KMS-11 (cell line): Measurements from ENCODE around the gene DUOX1.

Experiments
- H2AFZ ChIP-seq: fragments of 200-600 bp; sonication (generic); 2 replicates; pipeline ENCODE4 v1.6.1; 2016; ENCODE audit warnings: antibody characterized with exemption, mixed run types, low read depth
- H3K27ac ChIP-seq: fragments of 200-600 bp; sonication (generic); 2 replicates; pipeline ENCODE4 v1.6.1; 2016; ENCODE audit warnings: mild to moderate bottlenecking, mixed run types
- H3K27me3 ChIP-seq: fragments of 200-600 bp; sonication (generic); 2 replicates; pipeline ENCODE4 v1.6.1; 2017; ENCODE audit warnings: mild to moderate bottlenecking, low read depth, mixed run types, moderate library complexity; ENCODE audit not compliant: insufficient read depth
- H3K36me3 ChIP-seq: fragments of 200-600 bp; sonication (generic); 2 replicates; pipeline ENCODE4 v1.6.1; 2017; ENCODE audit warnings: mild to moderate bottlenecking, mixed run types; ENCODE audit not compliant: insufficient read depth
- H3K4me1 ChIP-seq: fragments of 200-600 bp; sonication (generic); 2 replicates; pipeline ENCODE4 v1.6.1; 2016; ENCODE audit warnings: mild to moderate bottlenecking, low read depth, mixed run types; ENCODE audit not compliant: poor library complexity, severe bottlenecking
- H3K4me2 ChIP-seq: fragments of 200-600 bp; sonication (generic); 2 replicates; pipeline ENCODE4 v1.7.0; 2016; ENCODE audit warnings: mild to moderate bottlenecking, mixed run types
- H3K4me3 ChIP-seq: fragments of 200-600 bp; sonication (generic); IDR thresholded peaks from 2 replicates; pipeline ENCODE4 v1.6.1; 2017; ENCODE audit warnings: low read depth, low read length, mixed read lengths; ENCODE audit not compliant: insufficient read depth
- H3K79me2 ChIP-seq: fragments of 200-600 bp; sonication (generic); 2 replicates; pipeline ENCODE4 v1.6.1; 2016; ENCODE audit warnings: low read depth, mixed run types; ENCODE audit not compliant: insufficient read depth
- H3K9ac ChIP-seq: fragments of 200-600 bp; sonication (generic); 2 replicates; pipeline ENCODE4 v1.6.1; 2016; ENCODE audit warnings: mild to moderate bottlenecking, mixed run types
- H4K20me1 ChIP-seq: fragments of 200-600 bp; sonication (generic); 2 replicates; pipeline ENCODE4 v1.6.1; 2016; ENCODE audit warnings: mild to moderate bottlenecking, mixed run types; ENCODE audit not compliant: insufficient read depth
- TF ChIP-seq, protein P1 (sequence below): fragments of 200-600 bp; sonication (generic); conservative IDR thresholded peaks from 2 replicates; pipeline ENCODE4 v1.6.1; 2017; ENCODE audit warnings: low read depth, mild to moderate bottlenecking, antibody characterized with exemption, low read length, moderate library complexity, mixed read lengths

DUOX1 gene

GRCh38 chr15:45156744-45157455 lies 27.1 kb downstream of the DUOX1 start:
- no peak overlapping the region for H3K4me2 ChIP-seq
- TF ChIP-seq, protein P1, sequence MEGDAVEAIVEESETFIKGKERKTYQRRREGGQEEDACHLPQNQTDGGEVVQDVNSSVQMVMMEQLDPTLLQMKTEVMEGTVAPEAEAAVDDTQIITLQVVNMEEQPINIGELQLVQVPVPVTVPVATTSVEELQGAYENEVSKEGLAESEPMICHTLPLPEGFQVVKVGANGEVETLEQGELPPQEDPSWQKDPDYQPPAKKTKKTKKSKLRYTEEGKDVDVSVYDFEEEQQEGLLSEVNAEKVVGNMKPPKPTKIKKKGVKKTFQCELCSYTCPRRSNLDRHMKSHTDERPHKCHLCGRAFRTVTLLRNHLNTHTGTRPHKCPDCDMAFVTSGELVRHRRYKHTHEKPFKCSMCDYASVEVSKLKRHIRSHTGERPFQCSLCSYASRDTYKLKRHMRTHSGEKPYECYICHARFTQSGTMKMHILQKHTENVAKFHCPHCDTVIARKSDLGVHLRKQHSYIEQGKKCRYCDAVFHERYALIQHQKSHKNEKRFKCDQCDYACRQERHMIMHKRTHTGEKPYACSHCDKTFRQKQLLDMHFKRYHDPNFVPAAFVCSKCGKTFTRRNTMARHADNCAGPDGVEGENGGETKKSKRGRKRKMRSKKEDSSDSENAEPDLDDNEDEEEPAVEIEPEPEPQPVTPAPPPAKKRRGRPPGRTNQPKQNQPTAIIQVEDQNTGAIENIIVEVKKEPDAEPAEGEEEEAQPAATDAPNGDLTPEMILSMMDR = no peak
- no peak overlapping the region for H3K4me3 ChIP-seq
- H3K79me2 ChIP-seq = no peaks in the 10 kb centered on the region
- no peak overlapping the region for H3K27ac ChIP-seq
- H3K9ac ChIP-seq = no peak overlapping the region
- no peaks in the 10 kb centered on the region for H3K4me1 ChIP-seq
- no peaks in the 10 kb centered on the region for H3K36me3 ChIP-seq
- no peaks in the 10 kb centered on the region for H4K20me1 ChIP-seq
- H2AFZ ChIP-seq = no peak overlapping the region
- H3K27me3 ChIP-seq = no peaks in the 10 kb centered on the region

GRCh38 chr15:45157974-45158373 lies 28.2 kb downstream of the DUOX1 start:
- Histone ChIP-seq H3K9ac (no peak overlapping the region), H3K79me2 (no peaks in the 10 kb centered on the region), H2AFZ (no peak overlapping the region), H3K36me3 (no peaks in the 10 kb centered on the region), H3K4me2 (no peak overlapping the region), H3K4me1 (peaks cover 6% of the 10 kb centered on the region), H3K27me3 (no peaks in the 10 kb centered on the region), H3K4me3 (no peak overlapping the region), H3K27ac (no peak overlapping the region), H4K20me1 (no peaks in the 10 kb centered on the region)
- TF ChIP-seq, protein P1 = no peak

DNA sequence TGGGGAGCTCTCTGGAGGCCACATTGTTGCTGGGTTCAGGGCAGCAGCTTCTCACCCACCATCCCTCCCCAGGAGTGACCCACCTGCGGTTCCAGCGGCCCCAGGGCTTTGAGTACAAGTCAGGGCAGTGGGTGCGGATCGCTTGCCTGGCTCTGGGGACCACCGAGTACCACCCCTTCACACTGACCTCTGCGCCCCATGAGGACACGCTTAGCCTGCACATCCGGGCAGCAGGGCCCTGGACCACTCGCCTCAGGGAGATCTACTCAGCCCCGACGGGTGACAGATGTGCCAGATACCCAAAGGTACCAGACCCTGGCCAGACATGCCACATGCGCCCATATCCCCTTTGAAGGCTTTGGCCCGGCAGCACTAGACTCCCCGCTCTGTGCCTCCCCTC lies 31.9 kb downstream of the DUOX1 start:
- H3K4me1 ChIP-seq = peaks cover 13% of the 10 kb centered on the region
- H3K27ac ChIP-seq = no peak overlapping the region
- H4K20me1 ChIP-seq = no peaks in the 10 kb centered on the region
- TF ChIP-seq, protein P1 = no peak
- H3K79me2 ChIP-seq = no peaks in the 10 kb centered on the region
- H3K4me2 ChIP-seq = no peak overlapping the region
- no peaks in the 10 kb centered on the region for H3K36me3 ChIP-seq
- H3K9ac ChIP-seq = no peak overlapping the region
- H2AFZ ChIP-seq = no peak overlapping the region
- H3K27me3 ChIP-seq = no peaks in the 10 kb centered on the region
- no peak overlapping the region for H3K4me3 ChIP-seq

GRCh38 chr15:45162771-45163507 lies 33.1 kb downstream of the DUOX1 start:
- TF ChIP-seq, protein P1 = peak; percentile 73
- no peaks in the 10 kb centered on the region for H3K36me3 ChIP-seq
- H3K4me2 ChIP-seq = no peak overlapping the region
- no peaks in the 10 kb centered on the region for H3K27me3 ChIP-seq
- no peak overlapping the region; the same call in 1 of the 2 replicates for H2AFZ ChIP-seq
- no peak overlapping the region for H3K9ac ChIP-seq
- no peaks in the 10 kb centered on the region for H4K20me1 ChIP-seq
- H3K27ac ChIP-seq = no peak overlapping the region
- H3K4me3 ChIP-seq = no peak overlapping the region
- H3K79me2 ChIP-seq = no peaks in the 10 kb centered on the region
- H3K4me1 ChIP-seq = peaks cover 13% of the 10 kb centered on the region
